ENCODE results near the gene FBXL15. TPM values are rescaled to one million over a fixed set of nuclear protein-coding genes. Genes with fewer than 3 reads are reported as not detected.

Gene FBXL15
- total RNA-seq, 1 donor from 2014 or later = 10.1 TPM

- intact Hi-C loops (cut with micrococcal nuclease) = loop anchor here (5.0 kb wide), 4 partner anchors 38 to 1698 kb away; partner anchors contain the start of genes PPRC1, SFR1 and TRIM8
Measured at GRCh38 chr10:102424145-102424544, 3.5 kb downstream of the FBXL15 start.

- intact Hi-C loops (cut with micrococcal nuclease) = loop anchor here (5.0 kb wide), 4 partner anchors 37 to 1697 kb away; partner anchors contain the start of genes PPRC1, SFR1 and TRIM8
Measured at GRCh38 chr10:102424916-102425315, 4.3 kb downstream of the FBXL15 start.

GRCh38 chr10:102425444-102425843, 4.8 kb downstream of the FBXL15 start:
- intact Hi-C loops (cut with micrococcal nuclease) = no loop called here

GRCh38 chr10:102426803-102427287, 6.2 kb downstream of the FBXL15 start:
- intact Hi-C loops (cut with micrococcal nuclease) = no loop called here

GRCh38 chr10:102429468-102429867, 8.8 kb downstream of the FBXL15 start:
- intact Hi-C loops (cut with micrococcal nuclease) = no loop called here

GRCh38 chr10:102431452-102432124, 11.0 kb downstream of the FBXL15 start:
- intact Hi-C loops (cut with micrococcal nuclease) = loop anchor here (1.0 to 2.0 kb wide), 7 partner anchors 10 to 279 kb away; partner anchors contain the start of genes ACTR1A and NOLC1

- intact Hi-C loops (cut with micrococcal nuclease) = loop anchor here (1.0 to 2.0 kb wide), 7 partner anchors 11 to 280 kb away; partner anchors contain the start of genes ACTR1A and NOLC1
Measured at GRCh38 chr10:102432162-102432950, 11.7 kb downstream of the FBXL15 start, which contains the start of gene CUEDC2. Gene CUEDC2, minus strand, starts transcription at chr10:102432574. Its CDS starts 7,386 bp downstream, at chr10:102425188.

- intact Hi-C loops (cut with micrococcal nuclease) = loop anchor here (2.0 kb wide), 1 partner anchor 45 kb away; no protein-coding TSS in a partner anchor
Measured at GRCh38 chr10:102433619-102434046, 13.0 kb downstream of the FBXL15 start.

- intact Hi-C loops (cut with micrococcal nuclease) = no loop called here
Measured at GRCh38 chr10:102434394-102435132, 13.9 kb downstream of the FBXL15 start.

- intact Hi-C loops (cut with micrococcal nuclease) = no loop called here
Measured at GRCh38 chr10:102435133-102435497, 14.5 kb downstream of the FBXL15 start.

GRCh38 chr10:102435529-102436233, 15.0 kb downstream of the FBXL15 start:
- intact Hi-C loops (cut with micrococcal nuclease) = no loop called here

- intact Hi-C loops (cut with micrococcal nuclease) = no loop called here
Measured at GRCh38 chr10:102436312-102436711, 15.7 kb downstream of the FBXL15 start.

GRCh38 chr10:102437515-102437914, 16.9 kb downstream of the FBXL15 start:
- intact Hi-C loops (cut with micrococcal nuclease) = no loop called here

GRCh38 chr10:102438374-102438773, 17.7 kb downstream of the FBXL15 start:
- intact Hi-C loops (cut with micrococcal nuclease) = no loop called here

GRCh38 chr10:102444851-102445250, 24.2 kb downstream of the FBXL15 start:
- intact Hi-C loops (cut with micrococcal nuclease) = no loop called here

- intact Hi-C loops (cut with micrococcal nuclease) = loop anchor here (1.0 to 10.0 kb wide), 7 partner anchors 12 to 297 kb away; partner anchors contain the start of genes ACTR1A, CUEDC2, NOLC1 and TRIM8
Measured at GRCh38 chr10:102449321-102450123, 28.9 kb downstream of the FBXL15 start.

- intact Hi-C loops (cut with micrococcal nuclease) = loop anchor here (1.0 to 10.0 kb wide), 6 partner anchors 11 to 195 kb away; partner anchors contain the start of genes ACTR1A, CUEDC2 and TRIM8
Measured at GRCh38 chr10:102450124-102450373, 29.4 kb downstream of the FBXL15 start.

- intact Hi-C loops (cut with micrococcal nuclease) = loop anchor here (1.0 to 10.0 kb wide), 6 partner anchors 11 to 194 kb away; partner anchors contain the start of genes ACTR1A, CUEDC2 and TRIM8
Measured at GRCh38 chr10:102450374-102451104, 29.9 kb downstream of the FBXL15 start.

Data from T-helper 2 cell treated with Interferon-gamma antibody and Interleukin-4, amounts not matched to agents 100 ng/mL and 5 ng/mL, for 36 hours (primary cell).